Measurements from ENCODE around the gene ATXN1.

Gene ATXN1

GRCh38 chr6:16527691-16528090 is 233.6 kb downstream of the ATXN1 start:
- DNase-seq (ENCODE audit: low spot score) = no peak

GRCh38 chr6:16524380-16524707 is 236.9 kb downstream of the ATXN1 start:
- peak; percentile 35 for DNase-seq (ENCODE audit: low spot score)

- peak; percentile 91 for DNase-seq (ENCODE audit: low spot score)
Observed at GRCh38 chr6:16523606-16524379, 237.5 kb downstream of the ATXN1 start.

GRCh38 chr6:16522937-16523336 is 238.3 kb downstream of the ATXN1 start:
- DNase-seq (ENCODE audit: low spot score) = no peak

GRCh38 chr6:16521528-16521927 is 239.7 kb downstream of the ATXN1 start:
- DNase-seq (ENCODE audit: low spot score) = no peak

- no peak for DNase-seq (ENCODE audit: low spot score)
Observed at GRCh38 chr6:16519265-16520242, 241.7 kb downstream of the ATXN1 start.

GRCh38 chr6:16518265-16518664 is 243.0 kb downstream of the ATXN1 start:
- DNase-seq (ENCODE audit: low spot score) = no peak

GRCh38 chr6:16514249-16514648 is 247.0 kb downstream of the ATXN1 start:
- DNase-seq (ENCODE audit: low spot score) = peak; percentile 64

GRCh38 chr6:16512544-16513290 is 248.5 kb downstream of the ATXN1 start:
- no peak for DNase-seq (ENCODE audit: low spot score)

- no peak for DNase-seq (ENCODE audit: low spot score)
Observed at GRCh38 chr6:16511723-16512489, 249.4 kb downstream of the ATXN1 start.

GRCh38 chr6:16511040-16511660 is 250.1 kb downstream of the ATXN1 start:
- peak; percentile 54 for DNase-seq (ENCODE audit: low spot score)

GRCh38 chr6:16510245-16510644 is 251.0 kb downstream of the ATXN1 start:
- no peak for DNase-seq (ENCODE audit: low spot score)

- DNase-seq (ENCODE audit: low spot score) = no peak
Observed at GRCh38 chr6:16508959-16509358, 252.3 kb downstream of the ATXN1 start.

GRCh38 chr6:16505711-16506357 is 255.4 kb downstream of the ATXN1 start:
- peak; percentile 73 for DNase-seq (ENCODE audit: low spot score)

- DNase-seq (ENCODE audit: low spot score) = no peak
Observed at GRCh38 chr6:16504609-16505008, 256.7 kb downstream of the ATXN1 start.

- no peak for DNase-seq (ENCODE audit: low spot score)
Observed at GRCh38 chr6:16503970-16504415, 257.3 kb downstream of the ATXN1 start.

GRCh38 chr6:16503241-16503775 is 258.0 kb downstream of the ATXN1 start:
- no peak for DNase-seq (ENCODE audit: low spot score)

GRCh38 chr6:16498957-16499356 is 262.3 kb downstream of the ATXN1 start:
- DNase-seq (ENCODE audit: low spot score) = no peak

GRCh38 chr6:16498237-16498636 is 263.0 kb downstream of the ATXN1 start:
- DNase-seq (ENCODE audit: low spot score) = no peak
